Activated T-cell treated with anti-CD3 and anti-CD28 coated beads for 48 hours (primary cell): ENCODE results near the gene ZFAND3.
"Not testable (repeated sequence)": the region's sequence is repeated elsewhere in the genome, so short reads cannot be mapped to it uniquely, and the experiment has no call there.

Source experiments
- DNase-seq: peaks from one replicate; pipeline ENCODE4 v3.0.0-alpha.2; 2020; ENCODE audit warnings: low read depth

Gene ZFAND3

DNA sequence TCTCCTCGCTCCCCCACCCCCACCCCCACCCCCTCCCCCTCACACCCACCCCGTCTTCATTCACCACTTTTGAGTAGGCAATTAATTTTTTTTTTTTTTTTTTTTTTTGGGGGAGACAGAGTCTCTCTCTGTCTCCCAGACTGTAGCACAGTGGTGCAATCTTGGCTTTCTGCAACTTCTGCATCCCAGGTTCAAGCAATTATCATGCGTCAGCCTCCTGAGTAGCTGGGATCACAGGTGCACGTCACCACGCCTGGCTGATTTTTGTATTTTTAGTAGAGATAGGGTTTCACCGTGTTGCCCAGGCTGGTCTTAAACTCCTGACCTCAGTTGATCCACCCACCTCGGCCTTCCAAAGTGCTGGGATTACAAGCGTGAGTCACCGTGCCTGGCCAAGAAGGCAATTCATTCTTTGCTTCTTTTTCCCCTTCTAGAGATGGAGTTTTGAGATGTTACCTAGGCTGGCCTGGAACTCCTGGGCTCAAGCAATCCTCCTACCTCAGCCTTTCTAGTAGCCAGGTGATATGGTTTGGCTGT is 230.4 kb downstream of the ZFAND3 start:
- DNase-seq: not testable (repeated sequence)

DNA sequence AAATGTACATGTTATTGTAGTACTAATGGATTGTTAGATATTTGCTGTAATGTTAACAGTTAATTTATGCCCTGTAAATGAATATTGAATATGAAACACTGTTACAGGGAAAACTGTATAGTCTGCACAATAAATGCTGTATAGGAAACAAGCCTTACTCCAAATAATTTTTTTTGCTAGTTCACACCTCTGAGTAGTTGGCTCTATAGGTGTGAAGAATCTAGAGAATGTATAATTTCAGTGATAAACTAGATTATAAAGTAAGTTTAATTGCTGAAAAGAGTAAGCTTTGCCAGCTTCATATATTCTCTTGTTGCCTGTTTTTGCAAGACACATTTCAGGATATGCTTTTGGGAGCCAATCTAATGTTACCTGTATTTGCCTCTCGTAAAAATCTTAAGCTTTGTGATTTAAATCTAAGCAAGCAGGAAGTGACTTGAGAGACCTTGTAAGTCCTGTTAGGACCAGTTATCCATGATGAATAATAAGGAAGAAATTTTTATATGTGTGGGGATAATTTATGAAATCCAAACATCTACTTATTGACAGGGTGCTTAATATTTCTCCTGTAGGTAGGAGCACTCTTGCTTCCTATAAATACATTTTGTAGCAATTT is 232.4 kb downstream of the ZFAND3 start:
- DNase-seq: no peak

DNA sequence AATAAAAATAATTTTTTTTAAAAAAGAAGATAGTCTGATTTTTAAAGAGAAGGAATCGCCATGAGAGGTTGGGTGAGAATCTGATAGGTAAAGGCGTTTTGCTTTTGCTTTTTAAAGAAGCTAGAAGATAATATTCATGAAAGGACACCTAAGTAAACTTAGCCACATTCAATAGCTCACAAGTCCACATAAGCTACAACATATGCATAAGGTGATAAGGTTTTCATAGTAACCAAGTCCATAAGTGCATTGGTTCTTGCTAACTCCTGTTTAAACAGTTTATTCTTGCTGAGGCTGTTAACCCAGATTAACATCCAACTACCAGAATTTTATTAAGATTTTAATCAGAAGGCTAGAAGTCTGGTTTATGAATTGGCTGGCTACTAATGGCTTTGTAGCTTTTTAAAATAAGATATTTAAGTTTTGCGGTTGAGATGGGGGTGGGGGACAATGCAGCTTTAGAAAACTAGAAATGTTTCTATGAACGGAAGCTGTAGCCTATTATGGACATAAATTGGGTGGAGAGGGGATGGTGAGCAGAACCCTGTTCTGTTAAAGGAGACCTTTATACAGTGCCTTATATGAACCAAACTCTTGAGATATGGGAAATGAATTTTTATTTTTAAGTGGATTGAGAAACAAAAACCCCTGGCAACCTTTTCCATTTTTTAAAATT is 235.1 kb downstream of the ZFAND3 start:
- DNase-seq: no peak

DNA sequence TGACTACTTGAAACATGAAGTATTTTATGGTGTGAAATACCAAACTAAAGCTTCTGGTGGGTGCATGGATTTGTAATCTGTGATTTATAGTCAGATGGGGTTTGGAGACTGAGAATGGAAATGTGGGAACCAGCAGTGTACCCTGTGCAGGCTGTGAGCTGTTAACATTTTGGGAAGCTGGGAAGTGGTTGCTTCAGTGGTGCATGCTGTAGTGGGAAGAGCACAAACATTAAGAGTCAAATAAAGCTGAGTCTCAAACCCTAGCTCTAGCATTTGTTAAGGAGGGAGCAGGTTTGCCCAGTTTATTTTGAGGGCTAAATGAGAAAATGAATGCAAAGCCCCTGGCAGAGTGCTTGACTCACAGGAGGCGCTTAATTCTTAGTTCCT is 235.7 kb downstream of the ZFAND3 start:
- DNase-seq: no peak

- no peak for DNase-seq
Observed at GRCh38 chr6:38056361-38056760, 236.8 kb downstream of the ZFAND3 start.

DNA sequence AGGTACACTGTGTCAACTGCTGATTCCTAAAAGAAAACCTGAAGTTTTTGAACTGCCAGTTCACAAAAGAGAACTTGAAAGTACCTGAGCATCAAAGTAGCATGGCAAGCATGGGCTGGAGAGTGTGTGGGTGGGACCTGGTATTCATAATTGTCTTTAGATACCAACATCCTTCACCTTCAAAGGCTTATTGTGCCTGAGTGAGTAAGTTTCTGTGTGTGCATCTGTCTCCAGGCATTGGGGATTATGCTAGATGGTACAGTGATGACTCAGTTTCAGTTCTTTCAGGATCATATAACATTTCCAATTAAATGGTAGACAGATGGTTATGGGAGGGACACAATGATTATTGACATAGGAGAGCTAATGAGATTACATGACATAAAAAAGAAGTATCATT is 238.5 kb downstream of the ZFAND3 start:
- DNase-seq: peak; percentile 48

- DNase-seq: no peak
Observed at GRCh38 chr6:38062066-38062465, 242.5 kb downstream of the ZFAND3 start.

DNA sequence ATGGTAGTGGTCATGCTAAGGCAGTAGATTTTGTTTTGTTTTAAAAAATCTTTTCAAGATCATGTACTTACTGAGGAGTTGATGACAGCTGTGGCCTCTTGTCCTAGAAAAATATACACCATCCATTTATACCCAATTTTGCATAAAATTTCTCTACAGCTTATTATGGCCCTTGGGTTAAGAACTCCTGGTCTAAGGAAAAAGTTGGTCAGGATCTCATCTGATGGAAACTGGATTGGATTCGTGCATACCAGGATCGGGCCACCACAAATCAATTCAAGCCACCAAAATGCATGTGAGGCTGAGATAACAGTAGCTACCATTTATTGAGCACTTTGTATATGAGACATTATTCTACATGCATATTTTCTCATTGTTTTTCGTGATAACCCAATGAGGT is 244.4 kb downstream of the ZFAND3 start:
- no peak for DNase-seq

GRCh38 chr6:38064431-38064830 is 244.9 kb downstream of the ZFAND3 start:
- no peak for DNase-seq

DNA sequence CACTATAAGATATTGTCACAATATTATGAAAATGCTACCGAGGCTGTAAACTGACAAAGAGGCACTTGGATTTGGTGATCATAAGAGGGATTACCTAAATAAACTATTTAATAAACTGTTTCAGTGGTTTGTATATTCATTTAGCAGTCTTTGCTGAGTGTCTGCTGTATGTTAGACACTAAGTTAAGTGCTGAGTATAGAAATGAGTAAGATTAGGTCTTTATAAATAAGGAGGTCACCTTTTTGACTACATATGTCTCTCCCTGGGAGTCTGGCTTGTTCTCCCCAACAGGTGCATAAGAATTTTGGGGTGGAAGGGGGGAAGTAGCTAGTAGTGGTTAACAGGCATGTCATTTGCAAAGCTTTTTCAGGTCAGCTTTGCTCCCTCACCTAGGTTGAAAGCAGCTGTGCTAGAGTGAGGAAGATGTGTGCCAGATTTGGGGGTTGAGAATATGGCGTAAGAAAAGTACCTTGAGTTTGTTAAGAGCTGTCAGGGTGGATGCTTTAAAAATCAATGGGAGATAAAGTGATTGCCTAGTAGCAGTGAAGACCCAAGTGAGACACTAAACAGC is 246.3 kb downstream of the ZFAND3 start:
- DNase-seq: no peak

DNA sequence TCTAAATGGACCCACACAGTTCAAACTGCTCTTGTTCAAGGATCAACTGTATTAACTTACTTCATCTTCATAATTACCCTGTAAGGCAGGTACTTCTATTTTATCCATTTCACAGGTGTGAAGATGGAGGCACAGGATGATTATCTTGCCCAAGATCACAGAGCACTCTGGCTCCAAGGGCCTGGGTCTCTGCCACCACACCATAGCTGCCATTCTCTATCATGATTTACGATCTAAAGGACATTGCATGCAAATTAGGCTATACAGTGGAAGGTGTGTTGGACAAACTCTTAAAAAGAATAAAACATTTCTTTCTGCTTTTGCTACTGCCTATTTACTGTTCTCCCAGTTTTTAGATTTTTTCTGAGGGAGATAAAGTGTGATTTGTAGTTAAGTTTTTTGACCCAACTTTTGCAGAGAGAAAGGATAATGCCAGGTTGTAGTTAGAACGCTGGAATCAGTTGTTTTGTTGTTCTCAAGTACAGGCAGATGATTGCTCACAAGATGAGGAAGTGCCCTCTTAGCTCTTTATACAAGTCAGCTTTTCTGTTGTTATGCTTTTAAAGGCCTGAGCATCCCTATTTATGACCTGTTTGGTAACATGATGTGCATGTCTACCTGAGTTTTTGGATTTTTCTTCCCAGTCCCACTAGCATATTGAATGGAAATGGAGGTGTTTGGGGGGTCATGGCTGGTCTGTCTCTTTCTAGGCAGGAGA is 247.9 kb downstream of the ZFAND3 start:
- no peak for DNase-seq

GRCh38 chr6:38068854-38069590 is 249.5 kb downstream of the ZFAND3 start:
- DNase-seq: no peak

GRCh38 chr6:38077488-38078030 is 258.0 kb downstream of the ZFAND3 start:
- no peak for DNase-seq

DNA sequence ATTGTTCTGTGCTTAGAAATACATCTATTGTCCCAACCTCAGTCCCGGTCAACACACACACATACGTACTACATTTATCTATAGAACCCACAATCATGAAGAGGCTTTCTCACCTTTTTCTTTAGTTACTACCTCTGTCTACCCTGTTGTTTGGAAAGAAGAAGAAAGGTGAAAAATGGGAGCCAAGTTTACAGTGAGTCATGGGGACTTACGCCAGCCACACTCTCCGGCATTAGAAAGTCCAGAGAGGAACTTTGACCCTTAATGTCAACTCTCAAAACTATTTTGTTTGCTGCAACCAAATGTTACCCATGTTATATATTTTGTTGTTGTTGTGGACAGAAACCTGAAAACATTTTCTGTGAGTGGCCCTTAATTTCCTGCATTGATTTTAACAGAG is 259.1 kb downstream of the ZFAND3 start:
- no peak for DNase-seq

GRCh38 chr6:38079107-38079506 is 259.6 kb downstream of the ZFAND3 start:
- DNase-seq: no peak

- no peak for DNase-seq
Observed at GRCh38 chr6:38079537-38079936, 260.0 kb downstream of the ZFAND3 start.

DNA sequence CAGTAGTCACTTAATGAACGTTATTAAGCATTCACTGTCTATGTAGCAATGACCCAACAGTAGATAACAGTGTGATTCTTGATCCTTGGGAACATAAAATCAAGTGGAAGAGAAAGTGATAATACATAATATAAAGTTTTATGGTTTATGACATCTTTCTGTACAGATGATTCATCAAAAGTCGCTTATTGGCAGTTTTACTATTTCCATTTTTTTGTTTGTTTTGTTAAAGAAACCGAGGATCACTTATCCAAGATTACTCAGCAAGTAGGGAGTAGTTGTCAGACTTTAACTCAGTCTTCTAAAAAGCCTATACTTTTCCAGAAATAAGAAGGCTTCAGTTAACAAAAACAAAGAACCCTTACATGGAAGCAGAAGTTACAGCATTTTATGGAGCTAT is 260.8 kb downstream of the ZFAND3 start:
- DNase-seq: no peak

GRCh38 chr6:38080889-38081288 is 261.4 kb downstream of the ZFAND3 start:
- no peak for DNase-seq

GRCh38 chr6:38085031-38085430 is 265.5 kb downstream of the ZFAND3 start:
- DNase-seq: no peak

DNA sequence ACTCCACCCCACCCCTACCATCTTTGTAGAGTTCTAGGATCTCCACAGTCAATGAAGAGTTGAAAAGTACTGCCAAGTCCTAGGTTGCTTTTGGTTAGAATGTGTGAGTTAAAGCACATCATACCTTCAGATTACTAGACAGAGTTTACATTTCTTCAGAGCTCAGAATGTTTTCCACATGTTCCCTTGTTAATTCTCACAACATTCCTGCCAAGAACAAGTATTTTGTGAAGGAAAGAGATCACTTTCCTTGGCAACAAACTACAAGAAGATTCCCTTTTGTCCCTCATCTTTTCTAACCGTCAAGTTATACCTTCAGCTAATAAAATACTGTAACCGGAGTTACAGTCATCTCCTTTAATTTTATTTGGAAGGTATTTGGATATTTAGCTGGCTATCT is 266.8 kb downstream of the ZFAND3 start:
- DNase-seq: no peak

DNA sequence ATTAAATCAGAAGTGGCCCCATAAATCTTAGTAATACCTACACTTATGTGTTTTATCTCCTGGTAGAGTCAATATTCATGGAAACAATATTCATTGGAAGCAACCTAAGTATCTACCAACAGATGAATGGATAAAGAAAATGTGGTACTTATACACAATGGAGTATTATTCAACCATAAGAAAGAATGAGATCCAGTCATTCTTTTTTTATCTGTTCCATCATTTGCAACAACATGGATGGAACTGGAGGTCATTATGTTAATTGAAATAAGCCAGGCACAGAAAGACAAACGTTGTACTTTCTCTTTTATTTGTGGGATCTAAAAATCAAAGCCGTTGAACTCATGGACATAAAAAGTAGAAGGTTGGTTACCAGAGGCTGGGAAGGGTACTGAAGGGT is 268.5 kb downstream of the ZFAND3 start:
- DNase-seq: no peak

GRCh38 chr6:38088829-38089228 is 269.3 kb downstream of the ZFAND3 start:
- DNase-seq: no peak
